Measurements from ENCODE around the gene RGN. TPM values are rescaled to one million over a fixed set of nuclear protein-coding genes. Genes with fewer than 3 reads are reported as not detected.

The RGN gene
- 3.5 and 16.2 TPM in 2 replicates for total RNA-seq (ENCODE audit: low replicate concordance)
- long read RNA-seq, transcript RGN-202 (7 exons, 1,611 nt): minor isoform, 42 of 122 reads
- long read RNA-seq, transcript RGN-201 (7 exons, 1,356 nt): major isoform, 60 of 122 reads
- long read RNA-seq, partial matches to known transcripts: 13 of 122 reads
- long read RNA-seq, other reads (novel, unspliced or antisense): 7 of 122 reads

DNA sequence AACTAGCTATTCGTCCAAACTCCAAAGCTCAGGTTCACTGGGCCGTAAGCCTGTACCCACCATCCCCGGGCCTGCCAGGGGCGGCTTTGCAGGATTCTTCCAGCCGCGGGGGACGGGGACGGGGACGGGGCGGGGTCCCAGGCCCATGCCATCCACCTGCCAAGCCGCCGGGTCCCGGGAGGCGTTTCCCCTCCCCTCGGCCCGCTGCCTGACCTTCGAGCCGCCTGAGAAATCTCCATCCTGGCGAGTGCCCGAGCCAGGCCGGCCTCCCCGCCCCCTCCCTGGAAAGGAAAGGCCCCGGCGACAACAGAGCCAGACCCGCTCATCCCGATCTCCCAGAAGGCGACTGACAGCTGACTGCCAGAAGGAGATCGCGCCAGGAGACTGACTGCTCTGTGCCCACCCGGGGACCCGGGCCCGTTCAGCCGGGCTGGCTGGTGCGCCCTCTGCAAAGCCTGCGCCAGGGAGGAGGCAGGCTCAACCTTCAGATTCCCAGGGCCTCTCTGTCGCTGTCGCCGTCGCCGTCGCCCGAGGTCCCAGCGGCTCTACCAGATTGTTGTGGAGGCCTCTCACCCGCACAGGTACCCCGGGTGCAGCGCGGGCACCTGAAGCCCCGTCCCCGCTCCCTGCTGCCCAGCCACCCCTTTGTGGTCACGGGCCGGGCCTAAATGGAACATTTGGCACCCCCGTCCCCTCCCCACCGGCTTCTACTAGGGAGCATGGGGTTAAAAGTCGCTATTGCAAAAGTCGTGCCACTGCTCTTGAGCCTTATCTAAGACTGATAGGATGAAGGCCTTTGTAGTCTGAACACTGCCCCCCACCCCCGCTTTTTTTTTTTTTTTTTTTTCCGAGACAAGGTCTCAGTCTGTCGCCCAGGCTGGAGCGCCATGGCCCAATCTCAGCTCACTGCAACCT is at the start of gene RGN:
Gene RGN, plus strand, starts transcription at position 315 of the 915 bp plus-strand sequence. CDS start 2,702 bp downstream, outside the sequence.
- no peak for DNase-seq (ENCODE audit: extremely low spot score, unreplicated experiment)
- Mint-ChIP-seq H3K27me3 (no peaks in the 10 kb centered on the region), H3K27ac (no peak within 1 kb of the TSS), H3K4me1 (ENCODE audit: unreplicated experiment) (peaks cover 11% of the 10 kb centered on the region), H3K36me3 (no peaks in the 10 kb centered on the region), H3K9me3 (no peaks in the 10 kb centered on the region), H3K4me3 (no peak within 1 kb of the TSS)
- TF ChIP-seq, protein P1, sequence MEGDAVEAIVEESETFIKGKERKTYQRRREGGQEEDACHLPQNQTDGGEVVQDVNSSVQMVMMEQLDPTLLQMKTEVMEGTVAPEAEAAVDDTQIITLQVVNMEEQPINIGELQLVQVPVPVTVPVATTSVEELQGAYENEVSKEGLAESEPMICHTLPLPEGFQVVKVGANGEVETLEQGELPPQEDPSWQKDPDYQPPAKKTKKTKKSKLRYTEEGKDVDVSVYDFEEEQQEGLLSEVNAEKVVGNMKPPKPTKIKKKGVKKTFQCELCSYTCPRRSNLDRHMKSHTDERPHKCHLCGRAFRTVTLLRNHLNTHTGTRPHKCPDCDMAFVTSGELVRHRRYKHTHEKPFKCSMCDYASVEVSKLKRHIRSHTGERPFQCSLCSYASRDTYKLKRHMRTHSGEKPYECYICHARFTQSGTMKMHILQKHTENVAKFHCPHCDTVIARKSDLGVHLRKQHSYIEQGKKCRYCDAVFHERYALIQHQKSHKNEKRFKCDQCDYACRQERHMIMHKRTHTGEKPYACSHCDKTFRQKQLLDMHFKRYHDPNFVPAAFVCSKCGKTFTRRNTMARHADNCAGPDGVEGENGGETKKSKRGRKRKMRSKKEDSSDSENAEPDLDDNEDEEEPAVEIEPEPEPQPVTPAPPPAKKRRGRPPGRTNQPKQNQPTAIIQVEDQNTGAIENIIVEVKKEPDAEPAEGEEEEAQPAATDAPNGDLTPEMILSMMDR (conservative IDR thresholded peaks at IDR 0.05): no peak

- DNase-seq (ENCODE audit: extremely low spot score, unreplicated experiment): no peak
- H3K4me1 Mint-ChIP-seq (ENCODE audit: unreplicated experiment): no peaks in the 10 kb centered on the region
- no peaks in the 10 kb centered on the region for H3K27me3 Mint-ChIP-seq
- H3K36me3 Mint-ChIP-seq: peaks cover 12% of the 10 kb centered on the region
- H3K4me3 Mint-ChIP-seq: no peak overlapping the region
- no peaks in the 10 kb centered on the region for H3K9me3 Mint-ChIP-seq
- TF ChIP-seq, protein P1 (conservative IDR thresholded peaks at IDR 0.05): peak; percentile 80
- no peak overlapping the region for H3K27ac Mint-ChIP-seq
These were observed 47.9 kb upstream of the RGN start for GRCh38 chrX:47030339-47030738.

DNA sequence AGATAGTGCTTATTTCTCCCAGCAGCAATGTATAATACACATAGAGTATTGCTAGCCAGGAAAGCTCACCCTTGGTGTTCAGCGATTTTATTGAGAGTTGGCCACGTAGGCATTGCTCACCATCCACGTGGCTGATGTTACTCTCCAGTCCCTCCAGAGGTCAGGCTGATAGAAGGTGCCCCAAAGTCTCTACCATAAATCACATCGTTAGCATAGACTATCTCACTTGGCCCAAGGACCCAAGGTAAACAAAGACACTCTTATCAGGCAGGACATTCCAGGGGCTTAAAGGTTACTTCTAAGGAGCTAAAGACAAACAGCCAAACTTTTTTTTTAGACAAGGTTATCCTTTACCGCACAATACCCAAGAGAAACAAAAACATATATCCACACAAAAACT is 30.3 kb upstream of the RGN start:
- H3K27ac Mint-ChIP-seq: no peak overlapping the region
- DNase-seq (ENCODE audit: extremely low spot score, unreplicated experiment): no peak
- TF ChIP-seq, protein P1 (conservative IDR thresholded peaks at IDR 0.05): no peak
- no peaks in the 10 kb centered on the region for H3K27me3 Mint-ChIP-seq
- no peak overlapping the region for H3K4me3 Mint-ChIP-seq
- H3K9me3 Mint-ChIP-seq: peaks cover 9% of the 10 kb centered on the region
- H3K36me3 Mint-ChIP-seq: peaks cover 14% of the 10 kb centered on the region
- no peaks in the 10 kb centered on the region for H3K4me1 Mint-ChIP-seq (ENCODE audit: unreplicated experiment)

GRCh38 chrX:47059142-47059874 is 18.9 kb upstream of the RGN start:
- TF ChIP-seq, protein P1 (conservative IDR thresholded peaks at IDR 0.05): no peak
- DNase-seq (ENCODE audit: extremely low spot score, unreplicated experiment): no peak
- Mint-ChIP-seq H3K27me3 (no peaks in the 10 kb centered on the region), H3K4me1 (ENCODE audit: unreplicated experiment) (no peaks in the 10 kb centered on the region), H3K36me3 (peaks cover 3% of the 10 kb centered on the region), H3K27ac (no peak overlapping the region), H3K4me3 (no peak overlapping the region), H3K9me3 (no peaks in the 10 kb centered on the region)

- H3K36me3 Mint-ChIP-seq: peaks cover 3% of the 10 kb centered on the region
- DNase-seq (ENCODE audit: extremely low spot score, unreplicated experiment): no peak
- H3K9me3 Mint-ChIP-seq: no peaks in the 10 kb centered on the region
- H3K27ac Mint-ChIP-seq: no peak overlapping the region
- no peak overlapping the region for H3K4me3 Mint-ChIP-seq
- no peaks in the 10 kb centered on the region for H3K27me3 Mint-ChIP-seq
- TF ChIP-seq, protein P1 (conservative IDR thresholded peaks at IDR 0.05): no peak
- H3K4me1 Mint-ChIP-seq (ENCODE audit: unreplicated experiment): no peaks in the 10 kb centered on the region
These were observed 17.5 kb upstream of the RGN start for GRCh38 chrX:47060708-47061107.

Data from type B pancreatic cell (in vitro differentiated cells).